Right lobe of liver (tissue), 4 donors: ENCODE data around the gene LLPH.

Experiments used
- POLR2A ChIP-seq: fragments of 450-650 bp; IDR thresholded peaks from one replicate; pipeline ENCODE4 v1.6.1; 2017; ENCODE audit warnings: antibody characterized with exemption, mild to moderate bottlenecking
- TF ChIP-seq, protein P1 (sequence below), 4 donors: fragments of 200-600 bp in 3 of 4; fragments of 450-650 bp in 1 of 4; IDR thresholded peaks; one replicate each; pipeline versions ENCODE4 v1.5.1 to v1.8.0; 2016 to 2022; ENCODE audit warnings: antibody characterized with exemption in 4 of 4, mild to moderate bottlenecking in 2 of 4
- donor health status: DM: no; HTN: no; CAD: no.
- donor health status: DM: no; HTN: no; CAD: no.
- donor health status: DM: no; HTN: yes; CAD: no.

DNA sequence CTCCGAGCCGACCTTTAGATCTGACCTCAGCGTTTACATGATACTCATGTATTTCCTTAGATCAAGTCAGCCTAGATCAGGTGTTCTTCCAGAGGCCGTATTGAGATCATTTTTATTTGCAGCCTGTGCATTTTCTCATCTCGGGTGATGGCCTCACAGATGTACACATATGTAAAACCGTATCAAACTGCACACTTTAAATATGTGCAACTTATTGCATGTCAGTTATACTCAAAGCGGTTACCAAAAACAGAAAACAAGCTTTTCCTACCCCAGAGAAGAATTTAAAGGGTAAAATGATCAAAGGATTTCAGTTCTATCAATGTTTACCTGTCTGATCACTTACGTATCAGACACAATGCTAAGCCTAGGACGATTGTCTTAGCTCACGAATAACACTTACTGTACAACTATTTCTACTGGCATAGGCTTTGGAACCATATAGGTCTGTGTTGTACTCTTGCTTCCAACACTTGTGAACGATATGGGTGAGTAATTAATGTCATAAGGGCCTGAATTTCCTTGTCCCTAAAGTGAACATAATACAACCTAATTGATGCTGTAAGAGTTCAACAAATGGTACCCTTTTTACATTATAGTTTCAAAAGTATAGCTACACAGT lies 628 bp upstream of the LLPH start:
- no peak for TF ChIP-seq POLR2A
- TF ChIP-seq, protein P1, sequence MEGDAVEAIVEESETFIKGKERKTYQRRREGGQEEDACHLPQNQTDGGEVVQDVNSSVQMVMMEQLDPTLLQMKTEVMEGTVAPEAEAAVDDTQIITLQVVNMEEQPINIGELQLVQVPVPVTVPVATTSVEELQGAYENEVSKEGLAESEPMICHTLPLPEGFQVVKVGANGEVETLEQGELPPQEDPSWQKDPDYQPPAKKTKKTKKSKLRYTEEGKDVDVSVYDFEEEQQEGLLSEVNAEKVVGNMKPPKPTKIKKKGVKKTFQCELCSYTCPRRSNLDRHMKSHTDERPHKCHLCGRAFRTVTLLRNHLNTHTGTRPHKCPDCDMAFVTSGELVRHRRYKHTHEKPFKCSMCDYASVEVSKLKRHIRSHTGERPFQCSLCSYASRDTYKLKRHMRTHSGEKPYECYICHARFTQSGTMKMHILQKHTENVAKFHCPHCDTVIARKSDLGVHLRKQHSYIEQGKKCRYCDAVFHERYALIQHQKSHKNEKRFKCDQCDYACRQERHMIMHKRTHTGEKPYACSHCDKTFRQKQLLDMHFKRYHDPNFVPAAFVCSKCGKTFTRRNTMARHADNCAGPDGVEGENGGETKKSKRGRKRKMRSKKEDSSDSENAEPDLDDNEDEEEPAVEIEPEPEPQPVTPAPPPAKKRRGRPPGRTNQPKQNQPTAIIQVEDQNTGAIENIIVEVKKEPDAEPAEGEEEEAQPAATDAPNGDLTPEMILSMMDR (IDR thresholded peaks at IDR 0.05): no peak
